OCI-LY7 (cell line): ENCODE measurements around the gene NOL8. TPM values are rescaled to one million over a fixed set of nuclear protein-coding genes. Genes with fewer than 3 reads are reported as not detected.

Experiments
- BruUV-seq: library from RNA; stranded (reverse); fragments of 400-500 nt; replicated peaks from 2 replicates; lab custom pipeline; 2021; lab: Mats Ljungman, UMichigan
- CTCF ChIA-PET: fragments of 300-600 bp; sonication (Branson Sonifier 250); formaldehyde crosslinking; loops from one replicate; lab custom pipeline; 2022; ENCODE audit warnings: antibody characterized with exemption; ENCODE audit not compliant: unreplicated experiment; lab: Charles Lee
- POLR2A ChIA-PET: fragments of 300-600 bp; sonication (Branson Sonifier 250); formaldehyde crosslinking; loops from one replicate; lab custom pipeline; 2022; ENCODE audit warnings: antibody characterized with exemption; lab: Charles Lee
- DNase-seq: peaks from one replicate; pipeline ENCODE4 v3.0.0-alpha.2; 2015; ENCODE audit warnings: low spot score
- H2AFZ ChIP-seq: fragments of 200-600 bp; sonication (generic), shearing (Covaris generic); 2 replicates; pipeline ENCODE4 v1.6.1; 2014; ENCODE audit warnings: mild to moderate bottlenecking, antibody characterized with exemption, low read length, moderate library complexity
- H3K27ac ChIP-seq: fragments of 200-600 bp; sonication (generic); 2 replicates; pipeline ENCODE4 v1.5.1; 2014; ENCODE audit warnings: mixed run types, low read depth, mild to moderate bottlenecking, moderate library complexity, low read length, inconsistent platforms; ENCODE audit not compliant: poor library complexity, severe bottlenecking
- H3K36me3 ChIP-seq: fragments of 200-600 bp; sonication (generic); 2 replicates; pipeline ENCODE4 v1.6.1; 2014; ENCODE audit warnings: mild to moderate bottlenecking, antibody characterized with exemption, low read length, moderate library complexity, mixed read lengths; ENCODE audit not compliant: insufficient read depth
- H3K4me1 ChIP-seq: fragments of 200-600 bp; sonication (generic); 2 replicates; pipeline ENCODE4 v1.5.1; 2014; ENCODE audit warnings: mild to moderate bottlenecking, low read length; ENCODE audit not compliant: insufficient read depth, poor library complexity, severe bottlenecking
- H3K4me2 ChIP-seq: fragments of 200-600 bp; sonication (generic); 2 replicates; pipeline ENCODE4 v1.6.1; 2014; ENCODE audit warnings: mild to moderate bottlenecking, low read length
- H3K4me3 ChIP-seq: fragments of 200-600 bp; sonication (generic); 2 replicates; pipeline ENCODE4 v1.5.1; 2014; ENCODE audit warnings: mild to moderate bottlenecking, low read depth, low read length; ENCODE audit not compliant: poor library complexity, severe bottlenecking
- H3K79me2 ChIP-seq: fragments of 200-600 bp; sonication (generic); 2 replicates; pipeline ENCODE4 v1.6.1; 2016; ENCODE audit warnings: low read depth, mild to moderate bottlenecking, low read length, moderate library complexity, mixed read lengths; ENCODE audit not compliant: insufficient read depth
- H3K9me2 ChIP-seq: fragments of 200-600 bp; sonication (generic); 2 replicates; pipeline ENCODE4 v1.6.1; 2016; ENCODE audit warnings: mild to moderate bottlenecking, low read length, mixed read lengths; ENCODE audit not compliant: insufficient read depth
- H3K9me3 ChIP-seq: fragments of 200-600 bp; sonication (generic); 2 replicates; pipeline ENCODE4 v1.6.1; 2014; ENCODE audit warnings: mild to moderate bottlenecking, mixed run types, low read length, mixed read lengths
- H4K20me1 ChIP-seq: fragments of 200-600 bp; sonication (generic); 2 replicates; pipeline ENCODE4 v1.6.1; 2014; ENCODE audit warnings: mild to moderate bottlenecking, antibody characterized with exemption, low read length, moderate library complexity, mixed read lengths; ENCODE audit not compliant: insufficient read depth
- CTCF ChIP-seq: fragments of 200-600 bp; sonication (generic); conservative IDR thresholded peaks from 2 replicates; pipeline ENCODE4 v1.5.1; 2014; ENCODE audit warnings: mild to moderate bottlenecking, antibody characterized with exemption, low read length, moderate library complexity, mixed read lengths
- EZH2phosphoT487 ChIP-seq: fragments of 200-600 bp; sonication (generic); IDR thresholded peaks from 2 replicates; pipeline ENCODE4 v1.6.1; 2018; ENCODE audit warnings: low read depth, borderline replicate concordance, mild to moderate bottlenecking, mixed run types, antibody characterized with exemption, low read length, moderate library complexity, mixed read lengths
- intact Hi-C: fragments of 100-400 bp; cut with micrococcal nuclease; formaldehyde crosslinking; loops from one replicate; pipeline ENCODE4 v1.10.0; 2022; ENCODE audit not compliant: unreplicated experiment
- total RNA-seq, 2 experiments: library from RNA; depleted of rRNA in 1 of 2; stranded (reverse); fragments of >200 nt in 1 of 2; shearing (Covaris generic) in 1 of 2; gene quantifications; 2 replicates each; pipeline ENCODE4 v1.2.3, GENCODE V29; 2014 to 2022

The NOL8 gene
- total RNA-seq, 2 experiments from 2014 or later = 29.3 to 63.6 TPM

- intact Hi-C loops = no loop called here
These were observed 34.2 kb downstream of the NOL8 start for GRCh38 chr9:92290785-92291429.

GRCh38 chr9:92289708-92290390 is 35.3 kb downstream of the NOL8 start:
- no peak overlapping the region for H3K27ac ChIP-seq
- POLR2A ChIA-PET = interaction anchor here (0.6 to 1.5 kb wide), 2 partner anchors 10 to 735 kb away, joined by 3 to 6 read pairs; no protein-coding TSS in a partner anchor
- H4K20me1 ChIP-seq = peaks cover 67% of the 10 kb centered on the region
- no peak overlapping the region for H3K4me3 ChIP-seq
- TF ChIP-seq CTCF (no peak), EZH2phosphoT487 (no peak)
- H3K9me2 ChIP-seq = no peaks in the 10 kb centered on the region; the same call in 1 of the 2 replicates
- H3K36me3 ChIP-seq = peaks cover 80% of the 10 kb centered on the region
- no peak for DNase-seq
- H3K4me2 ChIP-seq = no peak overlapping the region
- intact Hi-C loops = no loop called here
- BruUV-seq = no TSS peak
- H3K79me2 ChIP-seq = peaks cover 96% of the 10 kb centered on the region
- CTCF ChIA-PET = no interaction called here
- H2AFZ ChIP-seq = no peak overlapping the region
- H3K9me3 ChIP-seq = no peaks in the 10 kb centered on the region; the same call in 1 of the 2 replicates
- H3K4me1 ChIP-seq = peaks cover 39% of the 10 kb centered on the region

More at GRCh38 chr9:92290785-92291429, 34.2 kb downstream of the NOL8 start:
- H3K36me3 ChIP-seq = peaks cover 70% of the 10 kb centered on the region
- ChIA-PET CTCF (no interaction called here), POLR2A (interaction anchor here (0.9 to 1.9 kb wide), 6 partner anchors 13 to 330 kb away, joined by 3 to 12 read pairs (median 4); partner anchors contain the start of gene CENPP)
- H3K4me3 ChIP-seq = peak overlapping the region; percentile 91
- TF ChIP-seq EZH2phosphoT487 (no peak), CTCF (no peak)
- peak overlapping the region; percentile 90 for H3K4me2 ChIP-seq
- BruUV-seq = no TSS peak
- no peaks in the 10 kb centered on the region; the same call in 1 of the 2 replicates for H3K9me2 ChIP-seq
- no peaks in the 10 kb centered on the region; the same call in 1 of the 2 replicates for H3K9me3 ChIP-seq
- H4K20me1 ChIP-seq = peaks cover 56% of the 10 kb centered on the region
- H3K4me1 ChIP-seq = peaks cover 42% of the 10 kb centered on the region
- no peak overlapping the region for H3K27ac ChIP-seq
- DNase-seq = no peak
- no peak overlapping the region for H2AFZ ChIP-seq
- H3K79me2 ChIP-seq = peaks cover 92% of the 10 kb centered on the region
